Sigmoid colon (tissue), 7 donors: Measurements from ENCODE around the gene HRH4. TPM values are rescaled to one million over a fixed set of nuclear protein-coding genes. Genes with fewer than 3 reads are reported as not detected.

Experiments
- DNase-seq: peaks from one replicate; pipeline ENCODE4 v3.0.0-alpha.2; 2019
- H3K27ac ChIP-seq, 4 donors: fragments of 200-600 bp; sonication (generic); one replicate each; pipeline ENCODE4 v1.5.1; 2016 to 2019; ENCODE audit warnings: mild to moderate bottlenecking in 1 of 4
- H3K27me3 ChIP-seq, 3 donors: fragments of 200-600 bp; sonication (generic); one replicate each; pipeline ENCODE4 v1.5.1; 2019; ENCODE audit warnings: mild to moderate bottlenecking in 1 of 3
- H3K36me3 ChIP-seq, 4 donors: fragments of 200-600 bp; sonication (generic); one replicate each; pipeline ENCODE4 v1.5.1; 2016 to 2019
- H3K4me1 ChIP-seq, 4 donors: fragments of 200-600 bp; sonication (generic); one replicate each; pipeline ENCODE4 v1.5.1; 2017 to 2019
- H3K4me3 ChIP-seq, 4 donors: fragments of 200-600 bp; sonication (generic); one replicate each; pipeline ENCODE4 v1.5.1; 2017 to 2019; ENCODE audit warnings: mild to moderate bottlenecking in 2 of 4, moderate library complexity in 1 of 4
- H3K9me3 ChIP-seq, 4 donors: fragments of 200-600 bp in 3 of 4; sonication (generic) in 3 of 4; one replicate each; pipeline versions ENCODE4 v1.5.1 to v1.6.1; 2013 to 2019
- EP300 ChIP-seq, 4 donors: sonication (generic); formaldehyde crosslinking; IDR thresholded peaks; one replicate each; pipeline ENCODE4 v1.6.1; 2017; ENCODE audit warnings: antibody characterized with exemption in 4 of 4
- POLR2A ChIP-seq, 2 donors: fragments of 450-650 bp; IDR thresholded peaks; one replicate each; pipeline ENCODE4 v1.6.1; 2016; ENCODE audit warnings: antibody characterized with exemption in 2 of 2, mild to moderate bottlenecking in 2 of 2, moderate library complexity in 2 of 2
- POLR2AphosphoS5 ChIP-seq, 4 donors: sonication (generic); formaldehyde crosslinking; IDR thresholded peaks; one replicate each; pipeline ENCODE4 v1.6.1; 2017; ENCODE audit warnings: antibody characterized with exemption in 4 of 4
- WGBS, 2 donors: extraction: QIAGEN DNeasy Blood & Tissue Kit; methylation state at CpG; one replicate each; pipeline ENCODE4 v1.1.7; 2013; 5-methylcytosine and 5-hydroxymethylcytosine counted together
- intact Hi-C: fragments of 100-400 bp; cut with DNase I; formaldehyde crosslinking; loops from one replicate; pipeline ENCODE4 v1.15.1; 2023
- polyA plus RNA-seq, 3 donors: library from polyadenylated mRNA; stranded (reverse); fragments of 200-250 nt; gene quantifications; one replicate each; pipeline ENCODE4 v1.2.3, GENCODE V29; 2013
- total RNA-seq, 4 donors: library from RNA; depleted of rRNA; stranded (reverse); fragments of >200 nt; gene quantifications; one replicate each; pipeline ENCODE4 v1.1.0, GENCODE V29; 2016
- TF ChIP-seq, protein P1 (sequence below), 4 experiments: fragments of 450-650 bp in 3 of 4; fragments of 200-600 bp in 1 of 4; IDR thresholded peaks; one replicate each; pipeline ENCODE4 v1.5.1; 2016 to 2019; ENCODE audit warnings: antibody characterized with exemption in 4 of 4, mild to moderate bottlenecking in 3 of 4, moderate library complexity in 2 of 4
- donor health status: healthy with polysubstance abuse.
- donor health status: Bipolar disorder and iron deficiency.
- donor health status: healthy.

The HRH4 gene
- total and polyA plus RNA-seq, 7 donors: under 0.01 to 0.01 TPM; not detected in 5

DNA sequence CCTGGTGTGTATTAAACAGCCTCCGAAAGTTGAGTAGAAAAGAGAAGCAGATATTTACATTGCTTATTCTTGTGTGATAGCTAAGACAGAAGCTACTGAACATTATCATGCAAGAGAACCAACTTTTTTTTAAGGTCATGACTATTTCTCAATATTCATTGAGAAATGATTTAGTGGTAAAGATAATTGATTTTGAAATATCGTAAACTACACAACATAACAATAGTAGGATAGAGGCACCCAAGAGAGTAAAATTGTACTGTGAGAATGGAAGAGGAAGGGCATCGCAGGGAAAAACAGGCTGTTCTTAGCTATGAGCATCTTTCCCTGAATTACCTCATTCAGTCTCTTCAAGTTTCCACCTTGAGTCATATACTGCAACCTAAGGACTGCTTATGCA is 25.2 kb downstream of the HRH4 start:
- H3K4me3 ChIP-seq: no peak overlapping the region
- TF ChIP-seq POLR2A (IDR thresholded peaks at IDR 0.05) (no peak), POLR2AphosphoS5 (IDR thresholded peaks at IDR 0.05) (no peak), EP300 (IDR thresholded peaks at IDR 0.05) (no peak)
- TF ChIP-seq, protein P1, sequence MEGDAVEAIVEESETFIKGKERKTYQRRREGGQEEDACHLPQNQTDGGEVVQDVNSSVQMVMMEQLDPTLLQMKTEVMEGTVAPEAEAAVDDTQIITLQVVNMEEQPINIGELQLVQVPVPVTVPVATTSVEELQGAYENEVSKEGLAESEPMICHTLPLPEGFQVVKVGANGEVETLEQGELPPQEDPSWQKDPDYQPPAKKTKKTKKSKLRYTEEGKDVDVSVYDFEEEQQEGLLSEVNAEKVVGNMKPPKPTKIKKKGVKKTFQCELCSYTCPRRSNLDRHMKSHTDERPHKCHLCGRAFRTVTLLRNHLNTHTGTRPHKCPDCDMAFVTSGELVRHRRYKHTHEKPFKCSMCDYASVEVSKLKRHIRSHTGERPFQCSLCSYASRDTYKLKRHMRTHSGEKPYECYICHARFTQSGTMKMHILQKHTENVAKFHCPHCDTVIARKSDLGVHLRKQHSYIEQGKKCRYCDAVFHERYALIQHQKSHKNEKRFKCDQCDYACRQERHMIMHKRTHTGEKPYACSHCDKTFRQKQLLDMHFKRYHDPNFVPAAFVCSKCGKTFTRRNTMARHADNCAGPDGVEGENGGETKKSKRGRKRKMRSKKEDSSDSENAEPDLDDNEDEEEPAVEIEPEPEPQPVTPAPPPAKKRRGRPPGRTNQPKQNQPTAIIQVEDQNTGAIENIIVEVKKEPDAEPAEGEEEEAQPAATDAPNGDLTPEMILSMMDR (IDR thresholded peaks at IDR 0.05): no peak
- WGBS, 2 donors: 92% methylated on average over 3 of the region's 3 CpGs
- no peaks in the 10 kb centered on the region for H3K27me3 ChIP-seq
- intact Hi-C loops: loop anchor here (2.0 to 5.0 kb wide), 2 partner anchors 48 to 125 kb away; no protein-coding TSS in a partner anchor
- H3K27ac ChIP-seq: no peak overlapping the region
- no peaks in the 10 kb centered on the region for H3K36me3 ChIP-seq
- H3K9me3 ChIP-seq: no peaks in the 10 kb centered on the region
- no peak for DNase-seq
- no peaks in the 10 kb centered on the region for H3K4me1 ChIP-seq

- TF ChIP-seq POLR2A (IDR thresholded peaks at IDR 0.05) (no peak), POLR2AphosphoS5 (IDR thresholded peaks at IDR 0.05) (no peak), EP300 (IDR thresholded peaks at IDR 0.05) (no peak)
- TF ChIP-seq, protein P1 (IDR thresholded peaks at IDR 0.05): no peak
- no peak overlapping the region for H3K4me3 ChIP-seq
- H3K27ac ChIP-seq: no peak overlapping the region
- intact Hi-C loops: loop anchor here (2.0 to 5.0 kb wide), 2 partner anchors 49 to 126 kb away; no protein-coding TSS in a partner anchor
- H3K4me1 ChIP-seq: no peaks in the 10 kb centered on the region
- no peaks in the 10 kb centered on the region for H3K9me3 ChIP-seq
- no peak for DNase-seq
- H3K36me3 ChIP-seq: no peaks in the 10 kb centered on the region
- no peaks in the 10 kb centered on the region for H3K27me3 ChIP-seq
- 54 to 66% methylated on average over 9 of the region's 9 CpGs for WGBS, 2 donors
Observed at GRCh38 chr18:24486684-24487083, 26.2 kb downstream of the HRH4 start.

DNA sequence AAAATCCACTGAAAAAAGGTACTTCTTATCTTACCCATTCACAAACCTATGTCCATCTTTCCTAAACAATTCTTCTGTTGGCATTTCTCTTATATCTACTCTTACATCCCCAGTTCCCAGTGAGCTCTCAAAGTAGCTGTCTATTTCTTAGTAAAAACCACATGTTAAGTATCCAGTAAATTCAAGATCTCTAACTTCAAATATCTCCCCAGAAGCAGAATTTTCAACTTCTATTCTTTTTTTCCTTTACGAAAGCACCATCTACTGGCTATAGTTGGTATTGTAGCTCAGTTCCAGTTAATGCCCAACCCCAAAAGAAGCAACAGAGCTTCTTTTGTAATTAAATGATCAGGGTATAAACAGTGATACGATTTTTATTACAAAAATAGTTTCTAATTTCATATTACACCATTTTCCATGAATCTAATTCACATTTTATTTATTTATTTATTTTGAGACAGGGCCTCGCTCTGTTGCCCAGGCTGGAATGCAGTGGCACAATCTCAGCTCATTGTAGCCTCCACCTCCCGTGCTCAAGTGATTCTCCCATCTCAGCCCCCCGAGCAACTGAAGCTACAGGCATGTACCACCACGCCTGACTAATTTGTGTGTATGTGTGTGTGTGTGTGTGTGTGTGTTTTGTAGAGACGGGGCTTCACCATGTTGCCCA is 28.5 kb downstream of the HRH4 start:
- Histone ChIP-seq H3K27ac (no peak overlapping the region), H3K36me3 (no peaks in the 10 kb centered on the region), H3K4me1 (no peaks in the 10 kb centered on the region), H3K4me3 (no peak overlapping the region), H3K27me3 (no peaks in the 10 kb centered on the region), H3K9me3 (no peaks in the 10 kb centered on the region)
- TF ChIP-seq, protein P1 (IDR thresholded peaks at IDR 0.05): peak; percentile 27 to 76 (median 66)
- no peak for TF ChIP-seq POLR2AphosphoS5 (IDR thresholded peaks at IDR 0.05)
- WGBS, 2 donors: 29 to 46% methylated on average over 7 of the region's 7 CpGs
- intact Hi-C loops: loop anchor here (2.0 to 5.0 kb wide), 3 partner anchors 52 to 312 kb away; no protein-coding TSS in a partner anchor
- no peak for DNase-seq

DNA sequence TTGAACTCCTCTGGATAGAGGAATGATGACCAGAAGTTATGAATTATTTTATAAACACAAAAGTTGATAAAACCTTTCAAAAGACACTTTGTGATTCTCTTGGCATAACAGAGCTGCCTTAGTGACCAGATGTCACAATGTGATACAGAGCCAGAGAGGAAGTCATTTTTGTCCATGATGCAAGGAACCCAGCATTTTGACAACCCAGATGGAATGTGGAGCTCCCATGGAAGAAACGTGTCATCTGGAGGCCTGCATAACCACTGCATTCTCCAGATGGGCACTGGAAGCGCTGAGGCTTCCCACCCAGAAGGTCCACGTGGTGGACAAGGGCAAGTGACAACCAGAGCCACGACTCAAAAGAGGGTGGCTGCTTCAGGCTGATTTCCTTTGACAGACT is 30.1 kb downstream of the HRH4 start:
- 50 to 63% methylated on average over 4 of the region's 4 CpGs for whole genome bisulfite sequencing, 2 donors
- intact Hi-C loops: no loop called here

More for the DNA sequence above, 30.1 kb downstream of the HRH4 start:
- TF ChIP-seq POLR2A (IDR thresholded peaks at IDR 0.05): no peak
- TF ChIP-seq, protein P1 (IDR thresholded peaks at IDR 0.05): no peak
- no peak for TF ChIP-seq EP300 (IDR thresholded peaks at IDR 0.05)
- no peak for TF ChIP-seq POLR2AphosphoS5 (IDR thresholded peaks at IDR 0.05)
- no peaks in the 10 kb centered on the region for H3K27me3 ChIP-seq
- no peak overlapping the region for H3K4me3 ChIP-seq
- no peak overlapping the region for H3K27ac ChIP-seq
- H3K36me3 ChIP-seq: no peaks in the 10 kb centered on the region
- no peaks in the 10 kb centered on the region for H3K4me1 ChIP-seq
- H3K9me3 ChIP-seq: no peaks in the 10 kb centered on the region
- no peak for DNase-seq
